WTC11 (cell line): ENCODE results near the gene FRMD5. TPM values are rescaled to one million over a fixed set of nuclear protein-coding genes. Genes with fewer than 3 reads are reported as not detected.

Source experiments
- ATAC-seq: fragments of 200-7000 bp; cut with Tn5 transposase; 2 replicates; pipeline ENCODE4 v1.10.0; 2021; ENCODE audit warnings: mild to moderate bottlenecking, moderate library complexity
- CTCF ChIA-PET: fragments of 300-600 bp; sonication (Branson Sonifier 250); formaldehyde crosslinking; loops from one replicate; lab custom pipeline; 2021; ENCODE audit warnings: antibody characterized with exemption; lab: Charles Lee
- POLR2A ChIA-PET: fragments of 350-600 bp; sonication (Branson Sonifier 250); formaldehyde crosslinking; loops from one replicate; lab custom pipeline; 2021; ENCODE audit warnings: antibody characterized with exemption; lab: Charles Lee
- DNase-seq: peaks from one replicate; pipeline ENCODE4 v3.0.0; 2021; ENCODE audit warnings: low spot score
- H3K27ac Mint-ChIP-seq: 2 replicates; pipeline ENCODE4 v1.8.0; 2021; ENCODE audit warnings: mixed read lengths
- H3K27me3 Mint-ChIP-seq: 2 replicates; pipeline ENCODE4 v1.8.0; 2021; ENCODE audit warnings: low read depth, mild to moderate bottlenecking, moderate library complexity, mixed read lengths
- H3K36me3 Mint-ChIP-seq: 2 replicates; pipeline ENCODE4 v1.8.0; 2021; ENCODE audit warnings: mixed read lengths
- H3K4me1 Mint-ChIP-seq: 2 replicates; pipeline ENCODE4 v1.8.0; 2022; ENCODE audit warnings: mixed read lengths
- H3K4me3 Mint-ChIP-seq: 2 replicates; pipeline ENCODE4 v1.8.0; 2021; ENCODE audit warnings: mild to moderate bottlenecking, moderate library complexity, mixed read lengths
- H3K9me3 Mint-ChIP-seq: 2 replicates; pipeline ENCODE4 v1.8.0; 2021; ENCODE audit warnings: mixed read lengths
- EMX1 ChIP-seq: fragments of 250-450 bp; sonication (Bioruptor Pico); IDR thresholded peaks from 2 replicates; pipeline ENCODE4 v1.8.0; 2021; ENCODE audit warnings: mild to moderate bottlenecking
- ETV6 ChIP-seq: sonication (generic); formaldehyde crosslinking; IDR thresholded peaks from 2 replicates; pipeline ENCODE4 v1.8.1; 2022; ENCODE audit warnings: mild to moderate bottlenecking, missing genetic modification reagents
- FOXP1 ChIP-seq: sonication (generic); formaldehyde crosslinking; IDR thresholded peaks from 2 replicates; pipeline ENCODE4 v1.8.0; 2022; ENCODE audit warnings: missing genetic modification reagents, mild to moderate bottlenecking, moderate library complexity, borderline replicate concordance
- HMGA2 ChIP-seq: fragments of 250-450 bp; sonication (Bioruptor Pico); IDR thresholded peaks from 2 replicates; pipeline ENCODE4 v1.4.0; 2021; ENCODE audit warnings: mild to moderate bottlenecking, moderate library complexity
- IRF2 ChIP-seq: sonication (generic); formaldehyde crosslinking; IDR thresholded peaks from 2 replicates; pipeline ENCODE4 v1.8.0; 2022; ENCODE audit warnings: low read depth, missing genetic modification reagents, borderline replicate concordance
- JAZF1 ChIP-seq: fragments of 250-450 bp; sonication (Bioruptor Pico); IDR thresholded peaks from 2 replicates; pipeline ENCODE4 v1.9.0; 2021; ENCODE audit warnings: moderate library complexity, mild to moderate bottlenecking, inconsistent platforms
- MXD4 ChIP-seq: fragments of 250-450 bp; sonication (Bioruptor Pico); IDR thresholded peaks from 2 replicates; pipeline ENCODE4 v1.8.0; 2021; ENCODE audit warnings: mild to moderate bottlenecking, moderate library complexity, borderline replicate concordance
- NR2C2 ChIP-seq: sonication (generic); formaldehyde crosslinking; IDR thresholded peaks from 2 replicates; pipeline ENCODE4 v1.8.0; 2022; ENCODE audit warnings: mild to moderate bottlenecking, missing genetic modification reagents
- SOX15 ChIP-seq: fragments of 250-450 bp; sonication (Bioruptor Pico); IDR thresholded peaks from 2 replicates; pipeline ENCODE4 v1.9.0; 2021; ENCODE audit warnings: mild to moderate bottlenecking
- STAT6 ChIP-seq: sonication (generic); formaldehyde crosslinking; conservative IDR thresholded peaks from 2 replicates; pipeline ENCODE4 v1.8.1; 2023; ENCODE audit warnings: mild to moderate bottlenecking, low read depth, missing genetic modification reagents, moderate library complexity
- TCF7 ChIP-seq: sonication (generic); formaldehyde crosslinking; IDR thresholded peaks from 2 replicates; pipeline ENCODE4 v1.8.0; 2022; ENCODE audit warnings: mild to moderate bottlenecking, low read depth, missing genetic modification reagents, moderate library complexity
- ZNF121 ChIP-seq: sonication (generic); formaldehyde crosslinking; IDR thresholded peaks from 2 replicates; pipeline ENCODE4 v1.8.0; 2023; ENCODE audit warnings: missing genetic modification reagents
- ZNF138 ChIP-seq: sonication (generic); formaldehyde crosslinking; conservative IDR thresholded peaks from 2 replicates; pipeline ENCODE4 v1.8.1; 2022; ENCODE audit warnings: mild to moderate bottlenecking, moderate library complexity, missing genetic modification reagents
- ZNF423 ChIP-seq: fragments of 250-450 bp; sonication (Bioruptor Pico); IDR thresholded peaks from 2 replicates; pipeline ENCODE4 v2.1.2; 2022; ENCODE audit warnings: mild to moderate bottlenecking, moderate library complexity
- ZSCAN18 ChIP-seq: fragments of 250-450 bp; sonication (Bioruptor Pico); IDR thresholded peaks from 2 replicates; pipeline ENCODE4 v2.1.2; 2022; ENCODE audit warnings: mild to moderate bottlenecking, moderate library complexity
- total RNA-seq: library from RNA; stranded (reverse); gene quantifications from 3 replicates; pipeline ENCODE4 v1.2.3, GENCODE V29; 2021
- TF ChIP-seq, protein P1 (sequence below): sonication (generic); formaldehyde crosslinking; IDR thresholded peaks from 2 replicates; pipeline ENCODE4 v1.8.1; 2022; ENCODE audit warnings: low read depth, mild to moderate bottlenecking, moderate library complexity, missing genetic modification reagents, borderline replicate concordance
- TF ChIP-seq, protein P2 (sequence below): sonication (generic); formaldehyde crosslinking; IDR thresholded peaks from 2 replicates; pipeline ENCODE4 v1.8.0; 2022; ENCODE audit warnings: mild to moderate bottlenecking, missing genetic modification reagents
- TF ChIP-seq, protein P3 (sequence below): sonication (generic); formaldehyde crosslinking; IDR thresholded peaks from 2 replicates; pipeline ENCODE4 v1.8.1; 2022; ENCODE audit warnings: mild to moderate bottlenecking, moderate library complexity, missing genetic modification reagents
- TF ChIP-seq, protein P4 (sequence below): sonication (generic); formaldehyde crosslinking; IDR thresholded peaks from 2 replicates; pipeline ENCODE4 v1.8.0; 2022; ENCODE audit warnings: missing genetic modification reagents

The FRMD5 gene
- total RNA-seq, 1 experiment from 2014 or later = 14.1 TPM

GRCh38 chr15:44136991-44137477 lies 58.0 kb downstream of the FRMD5 start:
- POLR2A ChIA-PET = no interaction called here
- Mint-ChIP-seq H3K4me3 (no peak overlapping the region), H3K27ac (no peak overlapping the region; the same call in 1 of the 2 replicates), H3K27me3 (no peaks in the 10 kb centered on the region), H3K4me1 (peaks cover 3% of the 10 kb centered on the region; the same call in 1 of the 2 replicates), H3K36me3 (no peaks in the 10 kb centered on the region), H3K9me3 (no peaks in the 10 kb centered on the region)
- CTCF ChIA-PET = interaction anchor here (0.5 to 1.6 kb wide), 2 partner anchors 86 to 256 kb away, joined by 3 to 6 read pairs; no protein-coding TSS in a partner anchor
- no peak; the same call in 1 of the 2 replicates for ATAC-seq
- TF ChIP-seq ZSCAN18 (no peak), ZNF423 (CRISPR knock-in tag) (no peak), ZNF121 (CRISPR knock-in tag) (no peak), HMGA2 (CRISPR knock-in tag) (no peak)
- TF ChIP-seq, protein P1, sequence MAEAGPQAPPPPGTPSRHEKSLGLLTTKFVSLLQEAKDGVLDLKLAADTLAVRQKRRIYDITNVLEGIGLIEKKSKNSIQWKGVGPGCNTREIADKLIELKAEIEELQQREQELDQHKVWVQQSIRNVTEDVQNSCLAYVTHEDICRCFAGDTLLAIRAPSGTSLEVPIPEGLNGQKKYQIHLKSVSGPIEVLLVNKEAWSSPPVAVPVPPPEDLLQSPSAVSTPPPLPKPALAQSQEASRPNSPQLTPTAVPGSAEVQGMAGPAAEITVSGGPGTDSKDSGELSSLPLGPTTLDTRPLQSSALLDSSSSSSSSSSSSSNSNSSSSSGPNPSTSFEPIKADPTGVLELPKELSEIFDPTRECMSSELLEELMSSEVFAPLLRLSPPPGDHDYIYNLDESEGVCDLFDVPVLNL (CRISPR knock-in tag) = no peak
- TF ChIP-seq, protein P2, sequence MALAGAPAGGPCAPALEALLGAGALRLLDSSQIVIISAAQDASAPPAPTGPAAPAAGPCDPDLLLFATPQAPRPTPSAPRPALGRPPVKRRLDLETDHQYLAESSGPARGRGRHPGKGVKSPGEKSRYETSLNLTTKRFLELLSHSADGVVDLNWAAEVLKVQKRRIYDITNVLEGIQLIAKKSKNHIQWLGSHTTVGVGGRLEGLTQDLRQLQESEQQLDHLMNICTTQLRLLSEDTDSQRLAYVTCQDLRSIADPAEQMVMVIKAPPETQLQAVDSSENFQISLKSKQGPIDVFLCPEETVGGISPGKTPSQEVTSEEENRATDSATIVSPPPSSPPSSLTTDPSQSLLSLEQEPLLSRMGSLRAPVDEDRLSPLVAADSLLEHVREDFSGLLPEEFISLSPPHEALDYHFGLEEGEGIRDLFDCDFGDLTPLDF = no peak
- no peak for DNase-seq

DNA sequence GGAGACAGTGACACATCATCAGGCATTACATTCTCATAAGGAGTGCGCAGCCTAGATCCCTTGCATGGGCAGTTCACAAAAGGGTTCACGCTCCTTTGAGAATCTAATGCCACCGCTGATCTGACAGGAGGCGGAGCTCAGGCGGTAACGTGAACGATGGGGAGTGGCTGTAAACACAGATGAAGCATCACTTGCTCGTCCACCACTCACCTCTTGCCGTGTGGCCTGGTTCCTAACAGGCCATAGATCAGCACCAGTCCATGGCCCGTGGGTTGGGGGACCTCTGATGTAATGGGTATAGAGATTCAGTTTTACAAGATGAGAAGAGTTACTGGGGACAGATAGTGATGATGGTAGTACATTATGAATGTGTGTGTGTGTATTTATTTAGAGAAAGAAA lies 63.0 kb downstream of the FRMD5 start:
- no peak for DNase-seq
- no peaks in the 10 kb centered on the region for H3K36me3 Mint-ChIP-seq
- no peaks in the 10 kb centered on the region; the same call in 1 of the 2 replicates for H3K4me1 Mint-ChIP-seq
- CTCF ChIA-PET = no interaction called here
- POLR2A ChIA-PET = no interaction called here
- no peak overlapping the region for H3K4me3 Mint-ChIP-seq
- TF ChIP-seq STAT6 (no peak), IRF2 (CRISPR knock-in tag) (no peak), MXD4 (CRISPR knock-in tag) (no peak)
- TF ChIP-seq, all 79 proteins: peak for 0
- no peaks in the 10 kb centered on the region for H3K9me3 Mint-ChIP-seq
- ATAC-seq = no peak
- H3K27me3 Mint-ChIP-seq = no peaks in the 10 kb centered on the region
- H3K27ac Mint-ChIP-seq = no peak overlapping the region

- H3K4me1 Mint-ChIP-seq = no peaks in the 10 kb centered on the region
- TF ChIP-seq SOX15 (CRISPR knock-in tag) (no peak), JAZF1 (CRISPR knock-in tag) (no peak), FOXP1 (CRISPR knock-in tag) (no peak), NR2C2 (CRISPR knock-in tag) (no peak), EMX1 (CRISPR knock-in tag) (no peak), TCF7 (CRISPR knock-in tag) (no peak), ETV6 (CRISPR knock-in tag) (no peak), ZNF138 (CRISPR knock-in tag) (no peak)
- TF ChIP-seq, protein P3, sequence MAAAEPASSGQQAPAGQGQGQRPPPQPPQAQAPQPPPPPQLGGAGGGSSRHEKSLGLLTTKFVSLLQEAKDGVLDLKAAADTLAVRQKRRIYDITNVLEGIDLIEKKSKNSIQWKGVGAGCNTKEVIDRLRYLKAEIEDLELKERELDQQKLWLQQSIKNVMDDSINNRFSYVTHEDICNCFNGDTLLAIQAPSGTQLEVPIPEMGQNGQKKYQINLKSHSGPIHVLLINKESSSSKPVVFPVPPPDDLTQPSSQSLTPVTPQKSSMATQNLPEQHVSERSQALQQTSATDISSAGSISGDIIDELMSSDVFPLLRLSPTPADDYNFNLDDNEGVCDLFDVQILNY (CRISPR knock-in tag) = no peak
- TF ChIP-seq, protein P4, sequence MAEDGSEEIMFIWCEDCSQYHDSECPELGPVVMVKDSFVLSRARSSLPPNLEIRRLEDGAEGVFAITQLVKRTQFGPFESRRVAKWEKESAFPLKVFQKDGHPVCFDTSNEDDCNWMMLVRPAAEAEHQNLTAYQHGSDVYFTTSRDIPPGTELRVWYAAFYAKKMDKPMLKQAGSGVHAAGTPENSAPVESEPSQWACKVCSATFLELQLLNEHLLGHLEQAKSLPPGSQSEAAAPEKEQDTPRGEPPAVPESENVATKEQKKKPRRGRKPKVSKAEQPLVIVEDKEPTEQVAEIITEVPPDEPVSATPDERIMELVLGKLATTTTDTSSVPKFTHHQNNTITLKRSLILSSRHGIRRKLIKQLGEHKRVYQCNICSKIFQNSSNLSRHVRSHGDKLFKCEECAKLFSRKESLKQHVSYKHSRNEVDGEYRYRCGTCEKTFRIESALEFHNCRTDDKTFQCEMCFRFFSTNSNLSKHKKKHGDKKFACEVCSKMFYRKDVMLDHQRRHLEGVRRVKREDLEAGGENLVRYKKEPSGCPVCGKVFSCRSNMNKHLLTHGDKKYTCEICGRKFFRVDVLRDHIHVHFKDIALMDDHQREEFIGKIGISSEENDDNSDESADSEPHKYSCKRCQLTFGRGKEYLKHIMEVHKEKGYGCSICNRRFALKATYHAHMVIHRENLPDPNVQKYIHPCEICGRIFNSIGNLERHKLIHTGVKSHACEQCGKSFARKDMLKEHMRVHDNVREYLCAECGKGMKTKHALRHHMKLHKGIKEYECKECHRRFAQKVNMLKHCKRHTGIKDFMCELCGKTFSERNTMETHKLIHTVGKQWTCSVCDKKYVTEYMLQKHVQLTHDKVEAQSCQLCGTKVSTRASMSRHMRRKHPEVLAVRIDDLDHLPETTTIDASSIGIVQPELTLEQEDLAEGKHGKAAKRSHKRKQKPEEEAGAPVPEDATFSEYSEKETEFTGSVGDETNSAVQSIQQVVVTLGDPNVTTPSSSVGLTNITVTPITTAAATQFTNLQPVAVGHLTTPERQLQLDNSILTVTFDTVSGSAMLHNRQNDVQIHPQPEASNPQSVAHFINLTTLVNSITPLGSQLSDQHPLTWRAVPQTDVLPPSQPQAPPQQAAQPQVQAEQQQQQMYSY (CRISPR knock-in tag) = no peak
- POLR2A ChIA-PET = no interaction called here
- CTCF ChIA-PET = no interaction called here
- no peak overlapping the region for H3K4me3 Mint-ChIP-seq
- DNase-seq (no peak), ATAC-seq (no peak)
- no peak overlapping the region for H3K27ac Mint-ChIP-seq
- H3K36me3 Mint-ChIP-seq = no peaks in the 10 kb centered on the region
- H3K27me3 Mint-ChIP-seq = no peaks in the 10 kb centered on the region
- H3K9me3 Mint-ChIP-seq = no peaks in the 10 kb centered on the region
Measured at GRCh38 chr15:44130778-44131177, 64.3 kb downstream of the FRMD5 start.
